GM23338 (cell line): ENCODE data around the gene ZFAND6. TPM values are rescaled to one million over a fixed set of nuclear protein-coding genes. Genes with fewer than 3 reads are reported as not detected.

Source experiments
- ATAC-seq: fragments of 200-7000 bp; cut with Tn5 transposase; 3 replicates; pipeline ENCODE4 v1.9.1; 2020
- DNase-seq: peaks from one replicate; pipeline ENCODE4 v3.0.0-alpha.2; 2015; ENCODE audit warnings: low spot score
- H2AFZ ChIP-seq: fragments of 200-600 bp; sonication (generic); 2 replicates; pipeline ENCODE4 v1.8.0; 2016; ENCODE audit warnings: antibody characterized with exemption, mild to moderate bottlenecking, moderate library complexity
- H3F3A ChIP-seq: fragments of 200-600 bp; sonication (generic); replicated peaks from 2 replicates; pipeline ENCODE4 v1.8.0; 2017; ENCODE audit warnings: antibody characterized with exemption, mixed run types, low read depth
- H3K27ac ChIP-seq: fragments of 200-600 bp; sonication (generic); 2 replicates; pipeline ENCODE4 v1.6.1; 2016; ENCODE audit warnings: low read depth
- H3K27me3 ChIP-seq: fragments of 200-600 bp; sonication (generic); 2 replicates; pipeline ENCODE4 v1.8.0; 2016; ENCODE audit warnings: mild to moderate bottlenecking, mixed run types, moderate library complexity; ENCODE audit not compliant: insufficient read depth
- H3K36me3 ChIP-seq: fragments of 200-600 bp; sonication (generic); 2 replicates; pipeline ENCODE4 v1.8.0; 2016; ENCODE audit warnings: mild to moderate bottlenecking; ENCODE audit not compliant: insufficient read depth
- H3K4me1 ChIP-seq: fragments of 200-600 bp; sonication (generic); 2 replicates; pipeline ENCODE4 v1.8.0; 2016; ENCODE audit warnings: mild to moderate bottlenecking, moderate library complexity; ENCODE audit not compliant: insufficient read depth
- H3K4me2 ChIP-seq: fragments of 200-600 bp; sonication (generic); 2 replicates; pipeline ENCODE4 v1.7.1; 2017; ENCODE audit warnings: mixed run types
- H3K4me3 ChIP-seq: fragments of 200-600 bp; sonication (generic); 2 replicates; pipeline ENCODE4 v1.6.1; 2016; ENCODE audit warnings: mixed run types
- H3K79me2 ChIP-seq: fragments of 200-600 bp; sonication (generic); replicated peaks from 2 replicates; pipeline ENCODE4 v1.8.0; 2017; ENCODE audit warnings: mild to moderate bottlenecking; ENCODE audit not compliant: insufficient read depth
- H3K9me2 ChIP-seq: fragments of 200-600 bp; sonication (generic); 2 replicates; pipeline ENCODE4 v1.8.0; 2017; ENCODE audit not compliant: insufficient read depth
- H4K20me1 ChIP-seq: fragments of 200-600 bp; sonication (generic); replicated peaks from 2 replicates; pipeline ENCODE4 v1.8.0; 2017; ENCODE audit warnings: mild to moderate bottlenecking; ENCODE audit not compliant: insufficient read depth
- H3K27ac Mint-ChIP-seq: 2 replicates; pipeline ENCODE4 v1.8.0; 2020; ENCODE audit warnings: inconsistent platforms, mild to moderate bottlenecking, moderate library complexity, mixed read lengths
- H3K27me3 Mint-ChIP-seq: 3 replicates; pipeline ENCODE4 v1.8.0; 2022; ENCODE audit warnings: low read depth, mild to moderate bottlenecking, moderate library complexity, mixed read lengths, inconsistent platforms; ENCODE audit not compliant: insufficient read depth, poor library complexity
- H3K36me3 Mint-ChIP-seq: 3 replicates; pipeline ENCODE4 v1.8.0; 2021; ENCODE audit warnings: low read depth, mild to moderate bottlenecking, inconsistent platforms, moderate library complexity, mixed read lengths
- H3K4me1 Mint-ChIP-seq: 3 replicates; pipeline ENCODE4 v1.8.0; 2020; ENCODE audit warnings: mild to moderate bottlenecking, inconsistent platforms, mixed read lengths
- H3K4me3 Mint-ChIP-seq: 3 replicates; pipeline ENCODE4 v1.8.0; 2021; ENCODE audit warnings: moderate library complexity, mild to moderate bottlenecking, inconsistent platforms, mixed read lengths
- H3K9me3 Mint-ChIP-seq: 3 replicates; pipeline ENCODE4 v1.8.0; 2020; ENCODE audit warnings: moderate library complexity, mild to moderate bottlenecking, inconsistent platforms, mixed read lengths
- CREB1 ChIP-seq: fragments of 250-450 bp; sonication (Bioruptor Pico); IDR thresholded peaks from 2 replicates; pipeline ENCODE4 v1.5.0; 2020; ENCODE audit warnings: low read depth, mild to moderate bottlenecking, moderate library complexity
- CTCF ChIP-seq, 2 experiments: fragments of 200-600 bp in 1 of 2; sonication (generic) in 1 of 2; conservative IDR thresholded peaks; 2 replicates each; pipeline versions ENCODE4 v1.5.1 to v1.6.1; 2016 to 2017; ENCODE audit warnings: antibody characterized with exemption in 2 of 2, low read depth in 2 of 2, mild to moderate bottlenecking in 2 of 2, moderate library complexity in 1 of 2
- ETS1 ChIP-seq: IDR thresholded peaks from 2 replicates; pipeline ENCODE4 v1.6.1; 2016; ENCODE audit warnings: antibody characterized with exemption
- EZH2 ChIP-seq: fragments of 200-600 bp; sonication (generic); IDR thresholded peaks from one replicate; pipeline ENCODE4 v1.8.0; 2017; ENCODE audit warnings: antibody characterized with exemption, mild to moderate bottlenecking, low read depth; ENCODE audit not compliant: unreplicated experiment
- EZH2phosphoT487 ChIP-seq: fragments of 200-600 bp; sonication (generic); IDR thresholded peaks from one replicate; pipeline ENCODE4 v1.8.1; 2018; ENCODE audit warnings: antibody characterized with exemption; ENCODE audit not compliant: unreplicated experiment
- JUNB ChIP-seq: IDR thresholded peaks from one replicate; pipeline ENCODE4 v1.6.1; 2016; ENCODE audit warnings: antibody characterized with exemption; ENCODE audit not compliant: unreplicated experiment
- NANOG ChIP-seq: IDR thresholded peaks from 2 replicates; pipeline ENCODE4 v1.6.1; 2016; ENCODE audit warnings: antibody characterized with exemption, borderline replicate concordance
- POLR2AphosphoS5 ChIP-seq: IDR thresholded peaks from 2 replicates; pipeline ENCODE4 v1.6.1; 2016; ENCODE audit warnings: antibody characterized with exemption, low read depth
- REST ChIP-seq: IDR thresholded peaks from one replicate; pipeline ENCODE4 v1.6.1; 2018; ENCODE audit warnings: antibody characterized with exemption; ENCODE audit not compliant: unreplicated experiment
- STAT1 ChIP-seq: IDR thresholded peaks from one replicate; pipeline ENCODE4 v1.6.1; 2016; ENCODE audit warnings: antibody characterized with exemption; ENCODE audit not compliant: unreplicated experiment
- ZNF114 ChIP-seq: fragments of 250-450 bp; sonication (Bioruptor Pico); IDR thresholded peaks from 2 replicates; pipeline ENCODE4 v1.5.0; 2020; ENCODE audit warnings: mild to moderate bottlenecking, moderate library complexity
- ZNF331 ChIP-seq: fragments of 250-450 bp; sonication (Bioruptor Pico); IDR thresholded peaks from 2 replicates; pipeline ENCODE4 v1.5.0; 2020; ENCODE audit warnings: low read depth, mild to moderate bottlenecking, moderate library complexity
- ZNF462 ChIP-seq: fragments of 250-450 bp; sonication (Bioruptor Pico); IDR thresholded peaks from 2 replicates; pipeline ENCODE4 v1.5.0; 2020; ENCODE audit warnings: mild to moderate bottlenecking, moderate library complexity
- polyA plus RNA-seq: library from polyadenylated mRNA; unstranded; fragments of >200 nt; fragmentation: Nextera tagmentation; extraction: Ambion mirVana; gene quantifications from 2 replicates; pipeline ENCODE4 v1.2.1, GENCODE V29; 2016
- total RNA-seq: library from RNA; depleted of rRNA; stranded (reverse); fragments of >200 nt; shearing (Covaris generic); gene quantifications from 2 replicates; pipeline ENCODE4 v1.2.3, GENCODE V29; 2014

The ZFAND6 gene
- total and polyA plus RNA-seq, 2 experiments from 2014 or later: 205 to 292 TPM

- no peak overlapping the region for H3K4me2 ChIP-seq
Observed at GRCh38 chr15:80036071-80036470, 23.4 kb upstream of the ZFAND6 start.

More at GRCh38 chr15:80036071-80036470, 23.4 kb upstream of the ZFAND6 start:
- Histone ChIP-seq H3K36me3 (no peaks in the 10 kb centered on the region), H2AFZ (no peak overlapping the region), H3K79me2 (no peaks in the 10 kb centered on the region), H3K27ac (no peak overlapping the region), H3F3A (0 out of 2 replicates have a peak, but pooled peaks cover 3% of the 10 kb centered on the region), H3K4me3 (no peak overlapping the region), H3K4me1 (peaks cover 28% of the 10 kb centered on the region), H4K20me1 (no peaks in the 10 kb centered on the region), H3K27me3 (no peaks in the 10 kb centered on the region), H3K9me2 (peaks cover 7% of the 10 kb centered on the region)
- DNase-seq: no peak
- Mint-ChIP-seq H3K9me3 (peaks cover 6% of the 10 kb centered on the region; the same call in 2 of the 3 replicates), H3K4me1 (peaks cover 34% of the 10 kb centered on the region), H3K27me3 (peaks cover 3% of the 10 kb centered on the region), H3K36me3 (no peaks in the 10 kb centered on the region), H3K4me3 (no peak overlapping the region), H3K27ac (no peak overlapping the region)
- TF ChIP-seq CTCF (conservative IDR thresholded peaks at IDR 0.05; ENCODE audit: low read depth in 2 of 2) (no peak), ZNF114 (CRISPR knock-in tag) (no peak), ZNF462 (CRISPR knock-in tag) (no peak), ZNF331 (CRISPR knock-in tag) (no peak), ETS1 (no peak), CREB1 (CRISPR knock-in tag) (no peak), EZH2 (no peak), JUNB (no peak), EZH2phosphoT487 (no peak), STAT1 (no peak), NANOG (no peak), POLR2AphosphoS5 (no peak), REST (no peak)
- no peak for ATAC-seq
